Stimulated activated naive B cell treated with anti-CD40 and anti-IgM and Interleukin-4, amounts not matched to agents 10 μg/mL and 1 μg/mL and 100 μg/mL, for 72 hours (primary cell): ENCODE measurements around the gene EFS.

Experiments used
- ATAC-seq, 2 donors: fragments of 150-1000 bp; cut with Tn5 transposase; replicated peaks; 2 replicates each; pipeline ENCODE4 v1.10.0; 2021; ENCODE audit warnings: moderate library complexity in 1 of 2
- DNase-seq: peaks from one replicate; pipeline ENCODE4 v3.0.0; 2021
- H3K27ac Mint-ChIP-seq: one replicate; pipeline ENCODE4 v1.8.0; 2022; ENCODE audit warnings: mild to moderate bottlenecking, mixed read lengths
- H3K27me3 Mint-ChIP-seq, 2 donors: one replicate each; pipeline ENCODE4 v1.8.0; 2022; ENCODE audit warnings: mixed read lengths in 2 of 2
- H3K36me3 Mint-ChIP-seq, 2 donors: one replicate each; pipeline ENCODE4 v1.8.0; 2022; ENCODE audit warnings: mixed read lengths in 2 of 2, mild to moderate bottlenecking in 1 of 2
- H3K4me1 Mint-ChIP-seq, 2 donors: one replicate each; pipeline ENCODE4 v1.8.0; 2022; ENCODE audit warnings: mixed read lengths in 2 of 2, mild to moderate bottlenecking in 1 of 2
- H3K4me3 Mint-ChIP-seq, 2 donors: one replicate each; pipeline ENCODE4 v1.8.0; 2022; ENCODE audit warnings: mild to moderate bottlenecking in 2 of 2, mixed read lengths in 2 of 2, moderate library complexity in 1 of 2
- H3K9me3 Mint-ChIP-seq, 2 donors: one replicate each; pipeline ENCODE4 v1.8.0; 2022; ENCODE audit warnings: mixed read lengths in 2 of 2, mild to moderate bottlenecking in 1 of 2

Gene EFS

GRCh38 chr14:23365036-23365731 lies at the start of gene EFS:
EFS (minus strand) TSS chr14:23365172; CDS start chr14:23365025, 147 bp downstream.
- H3K4me3 Mint-ChIP-seq: no peak within 1 kb of the TSS
- no peak for ATAC-seq
- no peak for DNase-seq

GRCh38 chr14:23414254-23414653 lies 49.3 kb upstream of the EFS start:
- H3K4me3 Mint-ChIP-seq: no peak overlapping the region
- H3K9me3 Mint-ChIP-seq: no peaks in the 10 kb centered on the region
- no peaks in the 10 kb centered on the region for H3K36me3 Mint-ChIP-seq
- H3K4me1 Mint-ChIP-seq: peaks cover 2 to 4% of the 10 kb centered on the region in 2 donors
- peaks cover 51 to 54% of the 10 kb centered on the region in 2 donors for H3K27me3 Mint-ChIP-seq
- ATAC-seq (no peak), DNase-seq (no peak)
- H3K27ac Mint-ChIP-seq: no peak overlapping the region

More at GRCh38 chr14:23365036-23365731, at the start of gene EFS:
- Mint-ChIP-seq H3K27ac (no peak within 1 kb of the TSS), H3K27me3 (peaks cover 35 to 62% of the 10 kb centered on the region in 2 donors), H3K4me1 (peaks cover 0 to 1% of the 10 kb centered on the region in 2 donors), H3K36me3 (no peaks in the 10 kb centered on the region), H3K9me3 (no peaks in the 10 kb centered on the region)

- ATAC-seq (no peak), DNase-seq (no peak)
- Mint-ChIP-seq H3K36me3 (no peaks in the 10 kb centered on the region), H3K4me1 (peaks cover 6 to 8% of the 10 kb centered on the region in 2 donors), H3K4me3 (no peak overlapping the region), H3K27me3 (peaks cover 49 to 54% of the 10 kb centered on the region in 2 donors), H3K9me3 (no peaks in the 10 kb centered on the region), H3K27ac (no peak overlapping the region)
Observed at GRCh38 chr14:23413681-23414080, 48.7 kb upstream of the EFS start.

GRCh38 chr14:23411563-23412525 lies 46.9 kb upstream of the EFS start:
- DNase-seq (no peak), ATAC-seq (no peak)
- H3K27ac Mint-ChIP-seq: no peak overlapping the region
- peaks cover 10% of the 10 kb centered on the region in 2 donors for H3K4me1 Mint-ChIP-seq
- no peaks in the 10 kb centered on the region for H3K9me3 Mint-ChIP-seq
- peaks cover 57 to 69% of the 10 kb centered on the region in 2 donors for H3K27me3 Mint-ChIP-seq
- H3K4me3 Mint-ChIP-seq: no peak overlapping the region
- no peaks in the 10 kb centered on the region for H3K36me3 Mint-ChIP-seq

GRCh38 chr14:23409966-23410635 lies 45.1 kb upstream of the EFS start:
- Mint-ChIP-seq H3K36me3 (no peaks in the 10 kb centered on the region), H3K4me1 (peaks cover 19 to 24% of the 10 kb centered on the region in 2 donors), H3K9me3 (no peaks in the 10 kb centered on the region), H3K27ac (no peak overlapping the region), H3K27me3 (peaks cover 68 to 75% of the 10 kb centered on the region in 2 donors), H3K4me3 (no peak overlapping the region)
- ATAC-seq (no peak), DNase-seq (no peak)

- no peak overlapping the region for H3K27ac Mint-ChIP-seq
- no peaks in the 10 kb centered on the region for H3K36me3 Mint-ChIP-seq
- H3K27me3 Mint-ChIP-seq: peaks cover 67 to 80% of the 10 kb centered on the region in 2 donors
- DNase-seq (no peak), ATAC-seq (peak; percentile 40 to 46)
- H3K9me3 Mint-ChIP-seq: no peaks in the 10 kb centered on the region
- H3K4me3 Mint-ChIP-seq: no peak overlapping the region
- H3K4me1 Mint-ChIP-seq: peaks cover 22 to 27% of the 10 kb centered on the region in 2 donors
Observed at GRCh38 chr14:23409475-23409874, 44.5 kb upstream of the EFS start.

- no peaks in the 10 kb centered on the region for H3K9me3 Mint-ChIP-seq
- H3K27me3 Mint-ChIP-seq: peaks cover 68 to 77% of the 10 kb centered on the region in 2 donors
- peaks cover 22 to 27% of the 10 kb centered on the region in 2 donors for H3K4me1 Mint-ChIP-seq
- ATAC-seq (no peak), DNase-seq (no peak)
- no peak overlapping the region for H3K27ac Mint-ChIP-seq
- H3K4me3 Mint-ChIP-seq: no peak overlapping the region
- H3K36me3 Mint-ChIP-seq: no peaks in the 10 kb centered on the region
Observed at GRCh38 chr14:23408307-23408630, 43.3 kb upstream of the EFS start.

GRCh38 chr14:23407516-23408306 lies 42.7 kb upstream of the EFS start, which contains the start of gene MYH6:
MYH6 (minus strand) TSS chr14:23408273; CDS start chr14:23407223, 1,050 bp downstream.
- DNase-seq: no peak
- no peak for ATAC-seq
- no peaks in the 10 kb centered on the region for H3K36me3 Mint-ChIP-seq
- H3K9me3 Mint-ChIP-seq: no peaks in the 10 kb centered on the region
- no peak within 1 kb of the TSS for H3K27ac Mint-ChIP-seq
- no peak within 1 kb of the TSS for H3K4me3 Mint-ChIP-seq
- H3K27me3 Mint-ChIP-seq: peaks cover 71 to 77% of the 10 kb centered on the region in 2 donors
- peaks cover 26 to 27% of the 10 kb centered on the region in 2 donors for H3K4me1 Mint-ChIP-seq

- DNase-seq (no peak), ATAC-seq (no peak)
Observed at GRCh38 chr14:23406725-23407355, 41.9 kb upstream of the EFS start.

GRCh38 chr14:23406244-23406643 lies 41.3 kb upstream of the EFS start:
- Mint-ChIP-seq H3K4me1 (peaks cover 26 to 27% of the 10 kb centered on the region in 2 donors), H3K27me3 (peaks cover 73 to 76% of the 10 kb centered on the region in 2 donors), H3K4me3 (no peak overlapping the region), H3K9me3 (no peaks in the 10 kb centered on the region), H3K27ac (no peak overlapping the region), H3K36me3 (no peaks in the 10 kb centered on the region)
- DNase-seq (peak; percentile 48), ATAC-seq (peak; percentile 83 to 90)

More at GRCh38 chr14:23406725-23407355, 41.9 kb upstream of the EFS start:
- peaks cover 26 to 27% of the 10 kb centered on the region in 2 donors for H3K4me1 Mint-ChIP-seq
- H3K27me3 Mint-ChIP-seq: peaks cover 73 to 77% of the 10 kb centered on the region in 2 donors
- no peak overlapping the region for H3K27ac Mint-ChIP-seq
- no peaks in the 10 kb centered on the region for H3K36me3 Mint-ChIP-seq
- H3K4me3 Mint-ChIP-seq: no peak overlapping the region
- H3K9me3 Mint-ChIP-seq: no peaks in the 10 kb centered on the region

- Mint-ChIP-seq H3K27ac (no peak overlapping the region), H3K4me1 (peaks cover 27% of the 10 kb centered on the region in 2 donors), H3K27me3 (peaks cover 67 to 74% of the 10 kb centered on the region in 2 donors), H3K36me3 (no peaks in the 10 kb centered on the region), H3K4me3 (no peak overlapping the region), H3K9me3 (no peaks in the 10 kb centered on the region)
- DNase-seq (no peak), ATAC-seq (no peak)
Observed at GRCh38 chr14:23405516-23406025, 40.6 kb upstream of the EFS start.

- Mint-ChIP-seq H3K4me1 (peaks cover 27% of the 10 kb centered on the region in 2 donors), H3K4me3 (no peak overlapping the region), H3K27me3 (peaks cover 62 to 71% of the 10 kb centered on the region in 2 donors), H3K36me3 (no peaks in the 10 kb centered on the region), H3K27ac (no peak overlapping the region), H3K9me3 (no peaks in the 10 kb centered on the region)
- no peak for DNase-seq
- no peak for ATAC-seq
Observed at GRCh38 chr14:23405096-23405495, 40.1 kb upstream of the EFS start.

- Mint-ChIP-seq H3K9me3 (no peaks in the 10 kb centered on the region), H3K4me1 (peaks cover 25 to 26% of the 10 kb centered on the region in 2 donors), H3K27me3 (peaks cover 62 to 68% of the 10 kb centered on the region in 2 donors), H3K36me3 (no peaks in the 10 kb centered on the region), H3K27ac (no peak overlapping the region), H3K4me3 (no peak overlapping the region)
- DNase-seq (no peak), ATAC-seq (no peak)
Observed at GRCh38 chr14:23404331-23404900, 39.4 kb upstream of the EFS start.
